Measurements from ENCODE around the gene MPL. TPM values are rescaled to one million over a fixed set of nuclear protein-coding genes. Genes with fewer than 3 reads are reported as not detected.

Gene MPL
- total and polyA plus RNA-seq, 2 of the 8 experiments (the other 6 are each of a cell fraction or from before 2014, with no cell fraction given) = 0.08 TPM; not detected in 1

- ChIA-PET CTCF (ENCODE audit: partially characterized antibody) (interaction anchor here (0.8 to 2.8 kb wide), 10 partner anchors 11 to 202 kb away, joined by 3 to 12 read pairs (median 4); partner anchors contain the start of genes MED8 and SZT2), POLR2A (ENCODE audit: partially characterized antibody) (interaction anchor here (0.9 to 3.9 kb wide), 15 partner anchors 9 to 552 kb away, joined by 3 to 33 read pairs (median 4); partner anchors contain the start of genes CDC20, MED8, SZT2 and TMEM125)
- H3K56ac ChIP-seq (replicated peaks; ENCODE audit: insufficient read length, low read depth, low read length) = no peak overlapping the region
- H2BK20ac ChIP-seq (ENCODE audit: low read length) = no peak overlapping the region
- H4K20me1 ChIP-seq (replicated peaks in 1 of 2; ENCODE audit: control insufficient read depth in 1 of 2, insufficient read depth in 2 of 2, low read length in 2 of 2) = peaks cover 0 to 12% of the 10 kb centered on the region in 2 experiments
- peaks cover 13% of the 10 kb centered on the region for H3K23me2 ChIP-seq (ENCODE audit: low read depth, low read length)
- H2AK5ac ChIP-seq (ENCODE audit: low read depth, low read length) = no peak overlapping the region
- no peaks in the 10 kb centered on the region for H3K9me3 ChIP-seq (ENCODE audit: insufficient read depth in 2 of 2, low read depth in 1 of 2, low read length in 1 of 2)
- peaks cover 4 to 21% (median 13%) of the 10 kb centered on the region in 4 experiments for H3K4me1 ChIP-seq (replicated peaks in 1 of 4; ENCODE audit: control insufficient read depth in 3 of 4, insufficient read depth in 4 of 4, low read length in 3 of 4)
- no peak overlapping the region for H3K23ac ChIP-seq (ENCODE audit: insufficient read length)
- TF ChIP-seq POU5F1 (IDR thresholded peaks at IDR 0.05; ENCODE audit: low read depth, low read length) = no peak
- no peak for TF ChIP-seq KDM1A (IDR thresholded peaks at IDR 0.05; ENCODE audit: borderline replicate concordance, low read length)
- TF ChIP-seq RBBP5 (IDR thresholded peaks at IDR 0.05; ENCODE audit: borderline replicate concordance, low read depth, low read length) = no peak
- no peak for TF ChIP-seq KDM5A (IDR thresholded peaks at IDR 0.05; ENCODE audit: low read length)
- no peak for TF ChIP-seq SP4 (IDR thresholded peaks at IDR 0.05; ENCODE audit: low read length)
- H2BK12ac ChIP-seq (ENCODE audit: low read depth, low read length) = no peak overlapping the region
- peaks cover 0 to 17% (median 6%) of the 10 kb centered on the region in 4 experiments; a peak in 3 of 8 replicates for H3K36me3 ChIP-seq (ENCODE audit: control insufficient read depth in 2 of 4, insufficient read depth in 4 of 4, low read length in 3 of 4)
- no peak overlapping the region; the same call in 1 of the 2 replicates for H2BK15ac ChIP-seq (ENCODE audit: low read length)
- H3K14ac ChIP-seq (ENCODE audit: insufficient read length) = no peak overlapping the region
- peak overlapping the region; percentile 93 to 96 for H3K4me2 ChIP-seq (ENCODE audit: insufficient read depth in 1 of 2, low read depth in 2 of 2, low read length in 2 of 2)
- no peak overlapping the region for H2BK5ac ChIP-seq (ENCODE audit: low read depth, low read length)
- peak overlapping the region; percentile 93 for H4K5ac ChIP-seq (ENCODE audit: insufficient read length, low read depth, low read length)
- no peak overlapping the region for H3K18ac ChIP-seq (ENCODE audit: extremely low read depth, low read length)
- no peak overlapping the region for H4K8ac ChIP-seq (ENCODE audit: extremely low read depth, insufficient read depth, low read length)
- 0 out of 2 replicates have a peak overlapping the region, but pooled peaks have one; percentile 79 for H3K27ac ChIP-seq (ENCODE audit: low read depth, low read length)
- peak overlapping the region; percentile 5 for H4K91ac ChIP-seq (replicated peaks; ENCODE audit: insufficient read length, low read length)
- H3K4ac ChIP-seq (replicated peaks; ENCODE audit: insufficient read length, low read depth, low read length) = no peak overlapping the region
- peaks cover 8% of the 10 kb centered on the region for H3K79me1 ChIP-seq (ENCODE audit: low read depth, low read length)
- peak overlapping the region; percentile 33 to 68 (median 55) for H3K4me3 ChIP-seq (ENCODE audit: extremely low read depth in 1 of 4, insufficient read depth in 2 of 4, low read depth in 3 of 4, low read length in 4 of 4)
- H2BK120ac ChIP-seq (replicated peaks; ENCODE audit: low read depth, low read length) = no peak overlapping the region
- H3K27me3 ChIP-seq (replicated peaks in 1 of 4; ENCODE audit: control insufficient read depth in 3 of 4, extremely low read depth in 1 of 4, insufficient read depth in 3 of 4, low read length in 3 of 4) = no peaks in the 10 kb centered on the region
- DNase-seq (ENCODE audit: low read depth in 1 of 2, low spot score in 2 of 2) (no peak), FAIRE-seq (no peak)
- H2AFZ ChIP-seq (ENCODE audit: low read length) = no peak overlapping the region
- no peaks in the 10 kb centered on the region; a peak in 1 of 4 replicates for H3K79me2 ChIP-seq (ENCODE audit: control insufficient read depth in 1 of 2, insufficient read depth in 2 of 2, low read length in 2 of 2)
- 34% methylated on average over 6 of the region's 6 CpGs; no CpG with 5 or more reads in 1 of the 2 experiments for WGBS, 2 experiments (ENCODE audit: extremely low coverage in 1 of 2, insufficient coverage in 1 of 2, insufficient read length in 1 of 2, insufficient replicate concordance in 2 of 2, low coverage in 1 of 2, low lambda C conversion rate in 2 of 2, missing lambda C conversion rate in 1 of 2)
- peak overlapping the region in 1 of 4 experiments; percentile 42; a peak in 2 of 7 replicates for H3K9ac ChIP-seq (replicated peaks in 1 of 4; ENCODE audit: extremely low read depth in 1 of 4, low read depth in 3 of 4, low read length in 3 of 4)
Measured at GRCh38 chr1:43368646-43369020, 31.0 kb downstream of the MPL start.
